ENCODE data around the gene COX6A1. TPM values are rescaled to one million over a fixed set of nuclear protein-coding genes. Genes with fewer than 3 reads are reported as not detected.
"Not testable (repeated sequence)": the region's sequence is repeated elsewhere in the genome, so short reads cannot be mapped to it uniquely, and the experiment has no call there.

Gene COX6A1
- total RNA-seq, 1 donor from 2014 or later = 889 TPM

- TF ChIP-seq, protein P1, sequence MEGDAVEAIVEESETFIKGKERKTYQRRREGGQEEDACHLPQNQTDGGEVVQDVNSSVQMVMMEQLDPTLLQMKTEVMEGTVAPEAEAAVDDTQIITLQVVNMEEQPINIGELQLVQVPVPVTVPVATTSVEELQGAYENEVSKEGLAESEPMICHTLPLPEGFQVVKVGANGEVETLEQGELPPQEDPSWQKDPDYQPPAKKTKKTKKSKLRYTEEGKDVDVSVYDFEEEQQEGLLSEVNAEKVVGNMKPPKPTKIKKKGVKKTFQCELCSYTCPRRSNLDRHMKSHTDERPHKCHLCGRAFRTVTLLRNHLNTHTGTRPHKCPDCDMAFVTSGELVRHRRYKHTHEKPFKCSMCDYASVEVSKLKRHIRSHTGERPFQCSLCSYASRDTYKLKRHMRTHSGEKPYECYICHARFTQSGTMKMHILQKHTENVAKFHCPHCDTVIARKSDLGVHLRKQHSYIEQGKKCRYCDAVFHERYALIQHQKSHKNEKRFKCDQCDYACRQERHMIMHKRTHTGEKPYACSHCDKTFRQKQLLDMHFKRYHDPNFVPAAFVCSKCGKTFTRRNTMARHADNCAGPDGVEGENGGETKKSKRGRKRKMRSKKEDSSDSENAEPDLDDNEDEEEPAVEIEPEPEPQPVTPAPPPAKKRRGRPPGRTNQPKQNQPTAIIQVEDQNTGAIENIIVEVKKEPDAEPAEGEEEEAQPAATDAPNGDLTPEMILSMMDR (conservative IDR thresholded peaks at IDR 0.05; ENCODE audit: low read depth, low read length) = no peak
- DNase-seq (ENCODE audit: low read depth) = no peak
These were observed 48.3 kb downstream of the COX6A1 start for GRCh38 chr12:120485961-120486881.

DNA sequence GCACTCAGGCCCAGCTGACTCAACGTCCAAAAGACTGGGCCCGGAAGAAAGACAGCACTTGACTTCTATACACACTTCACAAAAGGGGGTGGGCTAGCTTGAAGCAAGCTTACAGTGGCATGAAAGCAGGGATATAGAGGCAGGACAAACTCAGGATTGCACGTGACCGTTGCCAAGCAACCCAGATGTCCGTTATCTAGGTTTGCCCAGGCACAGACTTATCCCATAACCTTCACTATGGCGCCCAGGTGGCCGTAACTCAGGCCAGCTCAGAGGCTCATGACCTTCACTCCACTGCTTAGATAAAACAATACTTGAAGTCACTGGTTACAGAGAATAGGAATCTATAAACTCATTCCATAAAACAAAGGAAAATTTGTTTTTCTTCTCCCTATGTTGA, 49.6 kb downstream of the COX6A1 start:
- H3K4me3 ChIP-seq (ENCODE audit: low read depth, low read length); DNase-seq (ENCODE audit: low read depth): not testable (repeated sequence)

More at GRCh38 chr12:120485961-120486881, 48.3 kb downstream of the COX6A1 start:
- no peak overlapping the region for H3K4me3 ChIP-seq (ENCODE audit: low read depth, low read length)

DNA sequence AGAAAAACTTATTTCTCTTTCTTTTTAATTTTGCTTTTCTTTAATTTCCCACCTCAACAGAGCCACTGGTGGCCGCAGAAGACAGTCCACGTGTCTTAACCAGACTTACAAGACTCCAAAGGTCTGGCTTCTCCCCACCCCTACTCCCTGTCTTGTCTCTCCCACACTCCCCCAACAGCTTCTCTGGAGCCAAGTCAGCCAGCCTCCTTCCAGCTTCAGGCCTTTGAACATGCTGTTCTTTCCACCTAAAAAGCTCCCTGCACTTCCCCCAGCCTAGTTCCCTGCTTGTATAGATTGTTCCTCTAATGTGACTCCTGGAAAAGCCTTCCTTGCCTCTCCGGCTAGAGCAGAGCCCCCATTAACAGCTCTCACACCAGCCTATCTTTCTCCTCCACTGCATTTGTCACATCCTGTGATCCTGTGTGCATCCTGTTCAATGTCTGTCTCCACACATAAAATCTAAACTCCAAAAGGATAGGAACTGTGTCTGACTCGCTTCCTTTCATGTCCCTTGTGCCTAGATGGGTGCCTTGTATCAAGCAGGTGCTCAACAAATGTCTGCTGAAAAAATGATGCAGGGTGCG, 50.2 kb downstream of the COX6A1 start:
- TF ChIP-seq, protein P1 (conservative IDR thresholded peaks at IDR 0.05; ENCODE audit: low read depth, low read length) = no peak

GRCh38 chr12:120489018-120489417, 51.1 kb downstream of the COX6A1 start:
- DNase-seq (ENCODE audit: low read depth) = no peak
- no peak overlapping the region for H3K4me3 ChIP-seq (ENCODE audit: low read depth, low read length)
- TF ChIP-seq, protein P1 (conservative IDR thresholded peaks at IDR 0.05; ENCODE audit: low read depth, low read length) = no peak

More for the DNA sequence above, 50.2 kb downstream of the COX6A1 start:
- no peak for DNase-seq (ENCODE audit: low read depth)
- no peak overlapping the region for H3K4me3 ChIP-seq (ENCODE audit: low read depth, low read length)

- no peak for DNase-seq (ENCODE audit: low read depth)
- H3K4me3 ChIP-seq (ENCODE audit: low read depth, low read length) = no peak overlapping the region
- TF ChIP-seq, protein P1 (conservative IDR thresholded peaks at IDR 0.05; ENCODE audit: low read depth, low read length) = no peak
These were observed 52.4 kb downstream of the COX6A1 start for GRCh38 chr12:120490325-120490724.

Other genes with a start within 250 kb of the COX6A1 start
- gene GCN1, start 243.4 kb upstream of the COX6A1 start, total RNA-seq = 73.9 and 79.2 TPM in 2 replicates
- gene RPLP0, start 237.0 kb upstream of the COX6A1 start, total RNA-seq = 3,816 and 4,725 TPM in 2 replicates
- gene PXN, start 172.4 kb upstream of the COX6A1 start, total RNA-seq = 84.5 and 100 TPM in 2 replicates
- gene RNU4-2, start 146.2 kb upstream of the COX6A1 start, total RNA-seq = under 0.01 TPM in 2 replicates
- under 0.01 TPM in 2 replicates for gene RNU4-1, start 144.9 kb upstream of the COX6A1 start, total RNA-seq
- 0.35 and 1.2 TPM in 2 replicates for gene SIRT4, start 135.8 kb upstream of the COX6A1 start, total RNA-seq
- gene PLA2G1B, start 110.3 kb upstream of the COX6A1 start, total RNA-seq = not detected in 2 replicates
- gene MSI1, start 68.9 kb upstream of the COX6A1 start, total RNA-seq = 5.4 and 25.8 TPM in 2 replicates
- gene TRIAP1, start 8.3 kb downstream of the COX6A1 start, total RNA-seq = 31.1 and 39.1 TPM in 2 replicates
- 23.4 and 25.3 TPM in 2 replicates for gene GATC, start 8.3 kb downstream of the COX6A1 start, total RNA-seq
- gene SRSF9, start 31.6 kb downstream of the COX6A1 start, total RNA-seq = 128 and 142 TPM in 2 replicates
- 357 and 388 TPM in 2 replicates for gene DYNLL1, start 58.0 kb downstream of the COX6A1 start, total RNA-seq
- gene COQ5, start 91.0 kb downstream of the COX6A1 start, total RNA-seq = 40.8 and 46.3 TPM in 2 replicates
- gene RNF10, start 96.2 kb downstream of the COX6A1 start, total RNA-seq = 66.9 and 81.2 TPM in 2 replicates
- gene POP5, start 143.3 kb downstream of the COX6A1 start, total RNA-seq = 23.1 and 54.5 TPM in 2 replicates
- 0.14 and 1.1 TPM in 2 replicates for gene CABP1, start 202.5 kb downstream of the COX6A1 start, total RNA-seq
- gene MLEC, start 249.0 kb downstream of the COX6A1 start, total RNA-seq = 99.5 and 124 TPM in 2 replicates

All from epithelial cell of proximal tubule (primary cell).